GM19351 (cell line): ENCODE data around the gene NEFH.
A peak's percentile ranks its signal among the peaks of the same experiment; 100 is the strongest.

Experiments used
- ATAC-seq: cut with Tn5 transposase; IDR thresholded peaks from one replicate; pipeline ENCODE4 v1.9.1; 2021; ENCODE audit warnings: mild to moderate bottlenecking, moderate library complexity; ENCODE audit not compliant: unreplicated experiment

The NEFH gene

DNA sequence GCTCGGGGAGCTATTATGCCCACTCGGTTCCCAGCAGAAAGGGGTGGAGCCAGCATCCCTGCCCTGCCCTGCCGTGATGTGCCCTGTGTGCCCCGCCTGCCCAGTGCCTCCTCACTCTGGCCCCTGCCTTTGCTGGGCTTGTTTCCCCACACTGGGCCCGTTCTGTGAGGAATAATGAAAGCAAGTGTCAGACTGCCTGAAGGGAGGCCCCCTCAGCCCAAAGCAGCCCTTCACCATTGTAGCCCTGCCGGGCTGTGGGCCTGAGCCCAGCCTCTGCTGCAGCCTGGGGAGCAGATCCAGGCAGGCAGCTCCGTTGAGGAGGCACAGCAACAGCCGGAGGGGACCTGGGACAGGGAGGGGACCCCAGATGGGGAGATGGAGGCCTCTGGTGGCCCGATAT is 20.2 kb upstream of the NEFH start:
- ATAC-seq, result no peak

DNA sequence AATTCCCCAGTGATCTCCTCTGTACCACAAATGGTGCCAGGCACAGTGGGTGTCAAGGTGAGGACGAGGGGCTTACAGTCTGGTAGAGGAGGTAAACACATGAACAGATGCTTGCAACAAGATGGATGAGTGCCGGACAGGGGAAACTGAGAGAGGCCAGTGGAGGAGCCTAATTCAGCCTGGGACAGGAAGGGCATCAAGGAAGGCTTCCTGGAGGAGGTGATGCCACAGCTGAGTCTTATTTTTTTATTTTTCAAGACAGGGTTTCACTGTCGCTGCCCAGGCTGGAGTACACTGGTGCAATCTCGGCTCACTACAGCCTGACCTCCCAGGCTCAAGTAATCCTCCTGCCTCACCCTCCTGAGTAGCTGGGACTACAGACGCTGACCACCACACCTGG is 18.8 kb upstream of the NEFH start:
- no peak for ATAC-seq

DNA sequence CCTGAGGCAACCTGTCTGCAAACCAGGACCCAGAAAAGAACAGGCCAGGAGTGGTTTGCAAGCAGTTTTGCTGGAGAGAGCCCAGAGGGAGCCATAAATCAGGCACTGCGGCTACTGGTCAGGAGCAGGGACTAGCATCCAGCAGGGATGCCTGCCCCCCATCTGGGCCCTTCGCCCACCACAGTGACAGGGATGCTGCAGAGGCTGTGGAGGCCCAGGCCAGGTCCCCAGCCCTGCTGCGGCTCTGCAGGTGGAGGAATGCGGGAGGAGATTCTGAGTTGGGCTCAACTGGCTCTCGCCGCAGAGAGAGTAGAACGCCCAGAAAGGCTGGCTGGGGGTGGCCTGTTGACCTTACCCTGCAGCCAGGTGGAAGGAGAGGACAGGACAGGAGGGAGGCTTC is 16.4 kb upstream of the NEFH start:
- ATAC-seq, result no peak

DNA sequence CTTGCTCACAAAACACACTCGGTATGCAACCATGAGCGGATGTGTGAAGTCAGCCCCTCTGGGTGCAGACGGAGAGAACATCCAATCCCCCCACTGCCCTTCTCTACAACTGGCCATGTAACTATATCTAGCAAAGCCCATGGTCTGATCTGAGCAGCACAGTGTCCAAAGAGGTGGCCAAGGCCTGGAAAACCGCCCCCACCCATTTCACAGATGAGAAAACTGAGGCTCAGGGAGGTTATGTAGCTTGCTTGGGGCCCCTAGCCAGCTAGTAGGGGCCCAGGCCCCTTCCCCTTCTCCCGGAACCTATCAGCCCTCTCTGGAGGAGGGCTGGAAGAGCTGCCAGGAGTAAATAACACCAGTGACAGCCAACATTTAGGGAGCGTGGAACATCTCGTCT is 15.4 kb upstream of the NEFH start:
- no peak for ATAC-seq

DNA sequence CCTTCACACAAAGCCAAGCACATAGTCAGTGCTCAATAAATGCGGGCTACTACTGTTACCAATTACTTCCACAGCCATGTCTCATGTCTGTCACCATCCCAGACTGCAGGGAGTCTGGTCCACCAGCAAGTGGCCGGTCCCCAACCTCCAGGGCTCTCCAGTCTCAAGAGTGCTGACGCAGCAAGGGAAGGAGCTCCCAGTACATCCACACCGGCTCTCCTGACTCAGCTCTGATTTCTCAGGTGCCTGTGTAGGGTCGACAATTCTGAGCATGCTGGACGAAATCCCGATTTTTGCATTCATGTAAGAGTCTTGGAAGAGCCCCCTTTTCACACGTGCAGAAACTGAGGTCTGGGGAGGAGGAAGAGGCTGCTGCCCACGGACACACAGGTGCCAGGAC is 10.3 kb upstream of the NEFH start:
- no peak for ATAC-seq

DNA sequence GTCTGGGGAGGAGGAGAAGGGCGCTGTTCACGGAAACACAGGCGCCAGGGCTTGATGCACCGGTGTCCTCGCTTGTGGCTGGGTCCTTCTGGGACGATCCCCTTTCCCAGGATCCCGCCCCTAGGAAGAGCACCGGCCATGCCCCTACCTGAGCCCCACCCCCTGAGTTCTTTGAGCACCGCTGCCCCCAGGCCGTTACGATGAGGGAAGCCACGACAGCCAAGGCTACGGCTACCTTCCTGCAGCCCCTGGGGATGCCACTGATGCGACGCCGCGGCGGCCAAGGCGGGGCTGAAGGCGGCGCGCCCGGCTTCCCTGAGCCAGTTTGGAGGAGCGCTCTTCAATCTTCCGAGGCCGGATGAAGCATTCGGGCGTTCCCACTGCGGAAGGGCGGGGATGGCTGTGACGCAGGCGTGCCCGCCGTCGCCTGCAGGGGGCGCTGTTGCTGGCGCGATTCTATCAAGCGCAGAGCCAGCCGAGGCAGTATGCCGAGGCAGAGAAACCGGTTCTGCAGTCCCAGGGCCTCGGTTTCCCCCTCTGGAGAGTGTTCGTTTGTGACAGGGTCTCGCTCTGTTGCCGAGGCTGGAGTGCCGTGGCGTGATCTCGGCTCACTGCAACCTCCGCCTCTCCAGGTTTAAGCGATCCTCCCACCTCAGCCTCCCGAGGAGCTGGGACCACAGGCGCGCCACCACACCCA is 9.7 kb upstream of the NEFH start:
- ATAC-seq, result no peak

DNA sequence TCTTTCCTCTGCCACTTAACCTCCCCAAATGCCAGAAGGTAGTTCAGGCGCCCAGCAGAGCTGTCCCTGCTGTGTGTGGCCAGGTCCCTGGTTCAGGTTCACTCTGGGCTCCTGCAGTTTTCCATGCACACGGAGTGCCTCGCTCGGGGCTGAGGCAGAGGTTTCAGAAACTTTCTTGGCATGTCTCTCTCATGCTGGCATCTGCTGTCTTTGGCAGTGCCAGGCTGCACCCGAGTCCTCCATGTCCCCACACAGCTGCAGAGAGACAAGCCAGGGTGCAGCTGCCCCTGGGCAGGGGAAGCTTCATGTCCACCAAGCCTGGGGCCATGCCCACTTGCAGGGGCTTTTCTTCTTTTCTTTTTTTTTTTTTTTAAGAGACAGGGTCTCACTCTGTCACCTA is 7.0 kb upstream of the NEFH start:
- no peak for ATAC-seq

DNA sequence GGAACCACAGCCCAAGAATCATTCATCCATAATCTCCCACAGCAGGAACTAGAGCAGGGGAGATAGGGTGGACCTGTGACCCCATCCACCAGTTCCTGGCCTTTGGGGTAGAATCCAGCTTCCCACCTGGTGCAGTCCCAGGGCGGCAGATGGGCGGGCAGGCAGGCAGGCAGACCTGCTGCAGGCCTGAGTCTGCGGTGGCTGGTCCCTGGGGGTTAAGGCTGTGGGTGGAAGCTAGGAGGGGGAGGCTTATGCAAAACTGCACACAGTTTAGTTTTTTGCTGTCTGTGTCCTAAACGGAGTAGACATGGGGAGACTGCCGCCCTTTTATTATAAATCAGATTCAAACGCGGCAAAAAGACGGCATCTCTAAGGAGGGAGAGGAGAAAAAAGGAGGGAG is 4.5 kb upstream of the NEFH start:
- peak; percentile 57 for ATAC-seq

DNA sequence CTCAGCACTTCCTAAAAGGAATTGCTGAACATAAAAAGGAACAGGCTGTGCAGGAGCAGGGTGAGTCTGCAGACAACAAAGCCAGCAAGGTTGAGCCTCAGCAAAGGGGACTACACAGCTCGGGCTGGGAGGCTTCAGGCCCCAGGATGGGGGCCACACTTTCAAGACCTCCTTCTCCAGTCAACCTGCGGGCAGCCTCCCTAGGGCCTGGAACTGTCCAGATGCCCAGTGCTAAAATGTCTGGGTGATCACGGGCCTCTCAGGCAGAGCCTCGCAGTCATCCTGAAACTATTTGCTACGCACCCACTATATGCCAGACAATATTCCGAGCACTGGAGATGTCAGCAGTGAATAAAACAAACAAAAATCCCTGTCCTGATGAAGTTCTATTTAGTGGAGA is 3.9 kb upstream of the NEFH start:
- no peak for ATAC-seq

DNA sequence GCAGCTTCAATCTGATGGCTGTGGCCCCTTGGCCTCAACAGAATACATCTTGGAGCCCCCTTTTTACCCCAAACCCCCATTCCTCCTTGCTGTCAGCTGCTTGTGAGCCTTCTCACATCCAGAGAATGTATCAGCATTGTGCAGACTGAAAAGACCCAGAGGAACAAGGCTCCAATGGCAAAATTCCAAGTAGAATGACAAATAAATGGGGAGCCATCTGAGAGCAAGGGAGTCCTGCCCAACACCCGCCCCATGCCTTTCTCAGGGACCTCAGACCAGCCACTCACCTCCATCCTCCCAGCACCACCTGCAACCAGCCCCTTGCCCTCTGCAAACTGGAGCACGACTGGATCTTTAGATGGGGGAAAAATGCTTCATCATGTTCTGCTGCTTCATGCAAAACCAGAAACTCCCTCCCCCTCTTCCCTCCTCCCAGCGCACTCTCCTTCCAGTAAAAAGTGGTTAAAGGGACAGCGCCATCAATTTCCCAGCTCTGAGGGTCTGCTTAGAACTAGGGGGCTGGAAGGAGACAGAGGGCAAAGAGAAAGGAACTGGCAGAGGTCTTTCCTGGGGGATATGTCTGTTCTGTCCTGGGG is 2.2 kb upstream of the NEFH start:
- ATAC-seq, result no peak

DNA sequence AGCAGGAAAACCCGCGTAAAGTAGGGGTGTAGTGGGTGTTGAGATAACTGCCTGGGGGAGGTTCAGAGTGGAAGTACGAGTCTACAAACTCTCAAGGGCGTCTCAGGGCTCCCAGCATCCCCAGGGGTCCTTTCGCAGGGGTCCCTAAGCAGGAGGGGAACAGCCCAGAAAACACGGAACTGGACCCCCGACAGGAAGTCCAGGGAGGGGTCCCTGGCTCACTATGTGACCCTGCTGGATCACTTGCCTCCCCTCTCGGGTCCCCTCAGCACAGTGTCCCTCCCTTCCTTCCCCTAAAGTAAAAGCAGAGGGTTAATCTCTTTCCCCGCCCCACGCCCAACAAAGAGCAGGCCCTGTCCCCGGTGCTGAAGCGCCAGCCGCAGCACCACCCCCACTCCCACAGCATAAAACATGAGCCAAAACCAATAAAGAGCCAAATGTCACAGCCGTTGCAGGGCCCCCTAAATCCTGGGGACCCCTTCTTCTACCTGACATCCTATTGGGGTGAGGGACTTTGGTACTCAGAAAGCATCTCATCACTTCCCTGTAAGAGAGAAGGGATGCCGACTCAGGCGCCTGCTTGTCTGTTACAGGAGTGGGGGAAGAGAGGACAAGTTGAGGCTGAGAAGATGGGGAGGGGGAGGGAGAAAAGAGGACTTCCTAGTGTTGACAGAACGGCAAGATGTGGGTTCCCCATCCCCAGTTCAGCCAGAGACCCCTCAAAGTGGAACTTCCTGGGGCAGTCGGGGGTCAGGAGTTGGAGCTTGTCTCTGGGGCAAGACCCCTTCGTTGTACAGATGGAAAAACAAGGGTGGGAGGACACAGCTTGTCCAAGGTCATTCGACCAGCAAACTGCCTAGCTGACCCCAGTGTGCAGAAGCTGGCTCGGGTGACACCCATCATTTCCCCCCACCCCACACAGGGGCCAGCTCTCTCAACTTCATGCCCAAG is 1.4 kb upstream of the NEFH start:
- ATAC-seq, result no peak

DNA sequence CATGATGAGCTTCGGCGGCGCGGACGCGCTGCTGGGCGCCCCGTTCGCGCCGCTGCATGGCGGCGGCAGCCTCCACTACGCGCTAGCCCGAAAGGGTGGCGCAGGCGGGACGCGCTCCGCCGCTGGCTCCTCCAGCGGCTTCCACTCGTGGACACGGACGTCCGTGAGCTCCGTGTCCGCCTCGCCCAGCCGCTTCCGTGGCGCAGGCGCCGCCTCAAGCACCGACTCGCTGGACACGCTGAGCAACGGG is 169 bp downstream of the NEFH start:
- no peak for ATAC-seq

DNA sequence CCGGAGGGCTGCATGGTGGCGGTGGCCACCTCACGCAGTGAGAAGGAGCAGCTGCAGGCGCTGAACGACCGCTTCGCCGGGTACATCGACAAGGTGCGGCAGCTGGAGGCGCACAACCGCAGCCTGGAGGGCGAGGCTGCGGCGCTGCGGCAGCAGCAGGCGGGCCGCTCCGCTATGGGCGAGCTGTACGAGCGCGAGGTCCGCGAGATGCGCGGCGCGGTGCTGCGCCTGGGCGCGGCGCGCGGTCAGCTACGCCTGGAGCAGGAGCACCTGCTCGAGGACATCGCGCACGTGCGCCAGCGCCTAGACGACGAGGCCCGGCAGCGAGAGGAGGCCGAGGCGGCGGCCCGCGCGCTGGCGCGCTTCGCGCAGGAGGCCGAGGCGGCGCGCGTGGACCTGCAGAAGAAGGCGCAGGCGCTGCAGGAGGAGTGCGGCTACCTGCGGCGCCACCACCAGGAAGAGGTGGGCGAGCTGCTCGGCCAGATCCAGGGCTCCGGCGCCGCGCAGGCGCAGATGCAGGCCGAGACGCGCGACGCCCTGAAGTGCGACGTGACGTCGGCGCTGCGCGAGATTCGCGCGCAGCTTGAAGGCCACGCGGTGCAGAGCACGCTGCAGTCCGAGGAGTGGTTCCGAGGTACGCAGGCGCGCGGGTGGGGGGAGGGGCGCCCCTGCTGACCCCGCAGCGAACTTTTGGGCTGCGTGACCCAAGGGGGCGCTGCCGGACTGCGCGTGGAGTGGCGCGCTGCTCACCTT is 670 bp downstream of the NEFH start:
- no peak for ATAC-seq

DNA sequence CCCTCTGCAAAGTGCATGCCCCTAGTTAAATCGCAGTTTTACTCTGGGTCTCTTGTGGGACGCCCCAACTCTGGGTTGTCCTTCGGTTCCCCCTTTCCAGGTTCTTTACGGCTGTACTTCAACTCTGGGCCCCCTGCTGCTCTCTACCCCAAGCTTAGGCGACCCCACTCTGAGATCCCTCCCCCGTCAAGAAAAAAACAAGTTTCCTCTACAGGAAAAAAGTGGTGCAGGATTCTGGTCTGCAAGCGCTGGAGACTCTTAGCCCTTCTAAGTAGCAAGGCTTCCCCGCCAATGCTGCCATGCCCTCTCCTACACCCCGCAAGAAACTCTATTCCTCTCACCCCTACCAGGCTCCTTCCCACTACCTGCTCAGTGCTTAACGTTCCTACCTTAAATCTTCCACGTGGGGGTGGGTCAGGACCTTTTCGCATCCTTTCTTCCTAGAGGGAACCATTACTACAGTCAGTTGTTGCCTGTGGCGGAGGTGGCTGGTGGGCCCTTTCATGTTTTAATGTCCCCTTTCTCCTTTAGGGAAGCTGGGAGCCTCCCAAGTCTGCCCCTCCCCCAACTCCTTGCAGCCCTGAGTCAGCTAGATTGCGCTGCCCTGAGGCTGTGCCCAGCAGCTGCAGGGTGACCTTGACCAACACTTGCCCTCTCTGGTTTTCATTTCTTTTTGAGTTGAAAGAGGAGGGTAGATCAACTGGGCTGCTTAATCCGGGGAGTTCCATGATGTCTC is 1.4 kb downstream of the NEFH start:
- no peak for ATAC-seq

DNA sequence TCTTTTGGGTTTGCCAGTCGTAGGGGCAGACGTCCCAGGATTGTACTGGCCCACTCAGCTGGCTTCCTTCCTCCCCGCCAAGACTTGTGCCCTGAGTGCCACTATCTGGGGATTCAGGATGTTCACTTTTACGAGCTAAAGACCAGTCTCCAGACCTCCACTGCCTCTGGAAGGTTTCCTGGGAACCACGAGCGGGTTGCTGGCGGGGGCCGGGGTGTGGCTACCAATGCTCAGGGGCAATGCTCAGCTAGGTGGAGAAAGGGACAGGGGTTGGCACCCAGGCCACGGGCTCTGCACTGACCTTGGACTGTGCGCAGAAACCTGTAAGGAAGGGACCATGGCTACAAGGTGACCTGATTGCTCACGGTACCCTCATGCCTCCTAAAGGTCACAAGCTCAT is 2.2 kb downstream of the NEFH start:
- no peak for ATAC-seq

DNA sequence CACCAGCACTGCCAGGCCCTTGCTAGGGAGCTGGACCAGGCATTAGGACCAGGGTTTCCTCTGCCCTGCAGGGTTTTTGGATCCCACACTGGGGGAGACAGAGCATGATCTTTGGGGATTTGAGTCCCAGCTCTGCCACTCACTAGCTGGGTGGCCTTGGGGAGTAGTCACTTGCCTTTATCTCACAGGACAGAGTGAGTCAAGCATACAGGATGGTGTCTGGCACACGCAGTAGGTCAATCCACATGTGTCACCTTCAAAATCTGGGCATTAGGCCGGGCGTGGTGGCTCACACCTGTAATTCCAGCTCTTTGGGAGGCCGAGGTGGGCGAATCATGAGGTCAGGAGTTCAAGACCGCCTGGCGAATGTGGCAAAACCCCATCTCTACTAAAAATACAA is 2.7 kb downstream of the NEFH start:
- ATAC-seq, result no peak

DNA sequence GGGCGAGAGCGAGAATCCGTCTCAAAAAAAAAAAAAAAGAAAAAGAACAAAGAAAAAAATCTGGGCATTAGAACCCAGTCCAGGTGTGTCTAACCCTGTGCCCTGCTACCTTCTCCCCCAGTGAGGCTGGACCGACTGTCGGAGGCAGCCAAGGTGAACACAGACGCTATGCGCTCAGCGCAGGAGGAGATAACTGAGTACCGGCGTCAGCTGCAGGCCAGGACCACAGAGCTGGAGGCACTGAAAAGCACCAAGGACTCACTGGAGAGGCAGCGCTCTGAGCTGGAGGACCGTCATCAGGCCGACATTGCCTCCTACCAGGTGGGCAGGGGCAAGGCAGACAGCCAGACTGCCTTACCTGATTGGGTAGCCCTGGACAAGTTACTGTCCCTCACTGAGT is 3.2 kb downstream of the NEFH start:
- ATAC-seq, result no peak

DNA sequence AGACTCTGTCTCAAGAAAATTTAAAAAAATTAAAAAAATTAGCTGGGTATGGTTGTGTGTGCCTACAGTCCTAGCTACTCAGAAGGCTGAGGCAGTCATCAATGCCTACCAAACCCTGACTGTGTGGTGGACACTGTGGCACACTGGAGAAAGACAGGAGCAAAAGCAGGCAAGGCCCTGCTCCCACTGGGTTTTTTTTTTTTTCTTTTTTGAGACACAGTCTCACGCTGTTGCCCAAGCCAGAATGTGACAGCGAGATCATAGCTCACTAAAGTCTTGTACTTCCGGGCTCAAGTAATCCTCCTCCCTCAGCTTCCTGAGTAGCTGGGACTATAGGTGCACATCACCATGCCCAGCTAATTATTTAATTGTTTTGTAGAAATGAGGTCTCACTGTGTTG is 4.6 kb downstream of the NEFH start:
- no peak for ATAC-seq

DNA sequence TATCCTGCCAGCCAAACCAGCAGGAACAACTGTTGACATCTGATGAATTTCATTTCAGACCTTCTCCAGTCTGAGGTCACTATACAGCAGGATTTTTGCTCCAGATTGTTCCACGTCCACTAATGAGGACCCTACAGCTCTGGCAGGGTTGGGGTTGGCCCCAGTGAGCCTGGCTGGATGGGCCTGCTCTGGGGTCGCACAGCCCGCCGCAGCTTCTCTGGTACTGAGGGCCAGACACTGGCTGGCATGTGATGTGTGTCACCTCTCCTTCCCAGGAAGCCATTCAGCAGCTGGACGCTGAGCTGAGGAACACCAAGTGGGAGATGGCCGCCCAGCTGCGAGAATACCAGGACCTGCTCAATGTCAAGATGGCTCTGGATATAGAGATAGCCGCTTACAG is 5.4 kb downstream of the NEFH start:
- ATAC-seq, result no peak

DNA sequence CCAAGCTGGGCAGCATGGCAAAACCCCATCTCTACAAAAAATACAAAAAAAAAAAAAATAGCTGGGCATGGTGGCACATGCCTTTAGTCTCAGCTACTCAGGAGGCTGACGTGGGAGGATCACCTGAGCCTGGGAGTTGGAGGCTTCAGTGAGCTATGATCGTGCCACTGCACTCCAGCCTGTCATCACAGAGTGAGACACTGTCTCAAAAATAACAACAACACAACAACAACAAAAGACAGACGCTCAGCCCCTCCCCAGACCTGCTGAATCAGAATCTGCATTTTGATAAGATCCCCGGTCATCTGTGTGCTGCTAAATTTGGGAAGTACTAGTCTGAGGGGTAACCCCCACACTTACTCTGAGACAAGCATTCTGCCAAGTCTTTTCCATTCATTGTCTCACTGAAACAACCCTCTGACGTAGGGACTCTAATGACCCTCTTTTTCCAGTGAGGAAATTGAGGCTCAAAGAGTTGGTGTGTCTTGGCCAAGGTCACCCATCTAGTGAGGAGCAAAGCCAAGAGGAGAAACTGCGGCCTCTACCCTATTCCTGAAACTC is 7.5 kb downstream of the NEFH start:
- no peak for ATAC-seq
